Measurements from ENCODE around the gene KLRC1. TPM values are rescaled to one million over a fixed set of nuclear protein-coding genes. Genes with fewer than 3 reads are reported as not detected.

Gene KLRC1
- polyA plus RNA-seq, 1 experiment = not detected

DNA sequence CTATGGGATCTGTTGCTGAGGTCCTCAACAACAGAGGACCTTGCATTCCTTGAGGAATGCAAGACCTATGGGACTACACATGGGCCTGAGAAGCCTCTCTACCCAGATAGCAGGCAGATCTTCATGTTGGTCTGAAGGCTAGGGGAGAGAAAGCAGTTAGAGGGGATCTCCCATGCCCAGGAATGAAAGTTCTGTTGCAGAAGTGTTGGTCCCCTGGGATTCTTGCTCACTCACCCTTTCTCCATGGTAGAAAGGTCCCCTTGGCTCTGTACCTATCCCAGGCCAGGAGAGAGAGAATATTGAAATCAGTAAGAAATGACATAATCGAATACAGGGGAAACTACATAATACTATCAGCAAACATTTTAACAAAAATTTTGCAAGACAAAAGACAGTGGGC, 16.5 kb upstream of the KLRC1 start:
- Histone ChIP-seq H3K4me3 (ENCODE audit: low read depth, low read length) (no peak overlapping the region), H3K27me3 (ENCODE audit: control insufficient read depth, insufficient read depth, low read length) (peaks cover 3% of the 10 kb centered on the region; the same call in 1 of the 2 replicates), H3K36me3 (ENCODE audit: control insufficient read depth, insufficient read depth, low read length) (no peaks in the 10 kb centered on the region)
- no peak for DNase-seq (ENCODE audit: low read depth)
- ChIA-PET CTCF (no interaction called here), POLR2A (no interaction called here)
- TF ChIP-seq, protein P1, sequence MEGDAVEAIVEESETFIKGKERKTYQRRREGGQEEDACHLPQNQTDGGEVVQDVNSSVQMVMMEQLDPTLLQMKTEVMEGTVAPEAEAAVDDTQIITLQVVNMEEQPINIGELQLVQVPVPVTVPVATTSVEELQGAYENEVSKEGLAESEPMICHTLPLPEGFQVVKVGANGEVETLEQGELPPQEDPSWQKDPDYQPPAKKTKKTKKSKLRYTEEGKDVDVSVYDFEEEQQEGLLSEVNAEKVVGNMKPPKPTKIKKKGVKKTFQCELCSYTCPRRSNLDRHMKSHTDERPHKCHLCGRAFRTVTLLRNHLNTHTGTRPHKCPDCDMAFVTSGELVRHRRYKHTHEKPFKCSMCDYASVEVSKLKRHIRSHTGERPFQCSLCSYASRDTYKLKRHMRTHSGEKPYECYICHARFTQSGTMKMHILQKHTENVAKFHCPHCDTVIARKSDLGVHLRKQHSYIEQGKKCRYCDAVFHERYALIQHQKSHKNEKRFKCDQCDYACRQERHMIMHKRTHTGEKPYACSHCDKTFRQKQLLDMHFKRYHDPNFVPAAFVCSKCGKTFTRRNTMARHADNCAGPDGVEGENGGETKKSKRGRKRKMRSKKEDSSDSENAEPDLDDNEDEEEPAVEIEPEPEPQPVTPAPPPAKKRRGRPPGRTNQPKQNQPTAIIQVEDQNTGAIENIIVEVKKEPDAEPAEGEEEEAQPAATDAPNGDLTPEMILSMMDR (IDR thresholded peaks at IDR 0.05; ENCODE audit: insufficient read depth, low read depth, low read length) = no peak

DNA sequence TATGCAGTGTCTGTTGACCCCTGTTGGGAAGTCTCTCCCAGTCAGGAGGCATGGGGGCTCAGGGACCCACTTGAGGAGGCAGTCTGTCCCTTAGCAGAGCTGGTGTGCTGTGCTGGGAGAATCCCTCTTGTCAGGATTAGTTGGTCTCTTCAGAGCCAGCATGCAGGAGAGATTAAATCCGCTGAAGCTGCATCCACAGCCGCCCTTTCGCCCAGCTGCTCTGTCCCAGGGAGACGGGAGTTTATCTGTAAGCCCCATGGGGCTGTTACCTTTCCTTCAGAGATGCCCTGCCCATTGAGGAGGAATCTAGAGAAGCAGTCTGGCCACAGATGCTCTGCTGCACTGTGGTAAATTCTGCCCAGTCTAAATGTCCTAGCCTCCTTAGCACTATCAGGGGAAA, 13.1 kb upstream of the KLRC1 start:
- no peak overlapping the region for H3K4me3 ChIP-seq (ENCODE audit: low read depth, low read length)
- POLR2A ChIA-PET = no interaction called here
- TF ChIP-seq, protein P1 (IDR thresholded peaks at IDR 0.05; ENCODE audit: insufficient read depth, low read depth, low read length) = no peak
- H3K36me3 ChIP-seq (ENCODE audit: control insufficient read depth, insufficient read depth, low read length) = no peaks in the 10 kb centered on the region
- CTCF ChIA-PET = no interaction called here
- DNase-seq (ENCODE audit: low read depth) = no peak
- H3K27me3 ChIP-seq (ENCODE audit: control insufficient read depth, insufficient read depth, low read length) = peaks cover 3% of the 10 kb centered on the region; the same call in 1 of the 2 replicates

DNA sequence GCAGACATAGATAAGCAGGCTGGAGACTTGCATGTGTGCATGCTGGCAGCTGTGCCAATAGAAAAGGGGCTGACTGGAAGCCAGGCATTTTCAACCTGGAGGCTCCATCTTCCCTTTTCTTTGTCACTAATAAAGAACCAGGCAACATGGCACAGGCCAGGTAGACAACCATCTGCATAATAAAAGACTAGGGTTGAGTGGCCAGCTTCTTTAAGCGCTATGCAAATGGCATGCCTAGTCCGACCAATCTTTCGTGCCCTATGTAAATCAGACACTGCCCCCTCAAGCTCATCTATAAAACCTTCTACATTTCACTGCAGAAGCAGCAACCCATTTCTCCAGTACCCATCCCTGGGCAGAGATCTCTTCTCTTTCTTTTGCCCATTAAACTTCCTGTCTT, 4.6 kb upstream of the KLRC1 start:
- Histone ChIP-seq H3K4me3 (ENCODE audit: low read depth, low read length) (no peak overlapping the region), H3K36me3 (ENCODE audit: control insufficient read depth, insufficient read depth, low read length) (no peaks in the 10 kb centered on the region), H3K27me3 (ENCODE audit: control insufficient read depth, insufficient read depth, low read length) (no peaks in the 10 kb centered on the region)
- TF ChIP-seq, protein P1 (IDR thresholded peaks at IDR 0.05; ENCODE audit: insufficient read depth, low read depth, low read length) = no peak
- POLR2A ChIA-PET = no interaction called here
- CTCF ChIA-PET = no interaction called here
- DNase-seq (ENCODE audit: low read depth) = no peak

DNA sequence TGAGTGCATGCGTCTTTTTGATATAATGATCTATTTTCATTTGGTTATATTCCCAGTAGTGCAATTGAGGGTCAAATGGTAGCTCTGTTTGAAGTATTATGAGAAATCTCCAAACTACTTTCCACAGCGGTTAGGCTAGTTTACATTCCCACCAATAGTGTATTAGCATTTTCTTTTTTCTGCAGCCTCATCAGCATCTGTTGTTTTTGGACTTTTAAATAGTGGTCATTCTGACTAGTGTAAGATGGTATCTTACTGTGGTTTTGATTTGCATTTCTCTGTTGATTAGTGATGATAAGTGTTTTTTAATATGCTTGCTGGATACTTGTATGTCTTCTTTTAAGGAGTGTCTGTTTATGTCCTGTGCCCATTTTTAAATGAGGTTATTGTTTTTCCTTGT, 3.7 kb upstream of the KLRC1 start:
- TF ChIP-seq, protein P1 (IDR thresholded peaks at IDR 0.05; ENCODE audit: insufficient read depth, low read depth, low read length) = no peak
- Histone ChIP-seq H3K27me3 (ENCODE audit: control insufficient read depth, insufficient read depth, low read length) (no peaks in the 10 kb centered on the region), H3K4me3 (ENCODE audit: low read depth, low read length) (no peak overlapping the region), H3K36me3 (ENCODE audit: control insufficient read depth, insufficient read depth, low read length) (no peaks in the 10 kb centered on the region)
- ChIA-PET POLR2A (no interaction called here), CTCF (no interaction called here)
- no peak for DNase-seq (ENCODE audit: low read depth)

DNA sequence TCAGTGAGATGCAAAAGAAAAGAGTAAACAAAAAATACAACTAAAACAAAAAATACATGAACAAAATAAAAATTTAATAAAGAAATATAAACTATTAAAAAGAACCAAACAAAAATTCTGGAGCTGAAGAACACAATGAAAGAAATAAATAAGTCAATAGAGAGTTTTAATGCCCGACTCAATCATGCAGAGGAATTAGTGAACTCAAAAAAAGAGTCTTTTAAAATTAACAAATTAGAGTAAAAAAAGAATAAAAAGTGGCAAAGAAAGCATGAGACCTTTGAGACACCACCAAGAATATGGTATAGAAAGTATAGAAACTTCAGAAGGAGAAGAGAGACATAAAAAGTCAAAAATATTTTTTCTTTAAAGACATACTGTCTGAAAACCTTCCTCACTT, 2.6 kb upstream of the KLRC1 start:
- Histone ChIP-seq H3K27me3 (ENCODE audit: control insufficient read depth, insufficient read depth, low read length) (no peaks in the 10 kb centered on the region), H3K4me3 (ENCODE audit: low read depth, low read length) (no peak overlapping the region), H3K36me3 (ENCODE audit: control insufficient read depth, insufficient read depth, low read length) (no peaks in the 10 kb centered on the region)
- POLR2A ChIA-PET = no interaction called here
- CTCF ChIA-PET = no interaction called here
- TF ChIP-seq, protein P1 (IDR thresholded peaks at IDR 0.05; ENCODE audit: insufficient read depth, low read depth, low read length) = no peak
- no peak for DNase-seq (ENCODE audit: low read depth)

Data from BJ (cell line).